Thoracic aorta (tissue), 2 donors: ENCODE measurements around the gene PDE10A. TPM values are rescaled to one million over a fixed set of nuclear protein-coding genes. Genes with fewer than 3 reads are reported as not detected.

Experiments
- ATAC-seq: fragments of 150-250 bp; one replicate; pipeline ENCODE4 v1.8.0; 2017; ENCODE audit warnings: low read depth; ENCODE audit not compliant: insufficient number of reproducible peaks, low FRiP score
- DNase-seq: peaks from one replicate; pipeline ENCODE4 v3.0.0-alpha.2; 2020; ENCODE audit warnings: low spot score
- H3K27ac ChIP-seq, 2 donors: fragments of 200-600 bp; sonication (generic); 1 replicate in 1 of 2; 2 replicates in 1 of 2; pipeline ENCODE4 v1.5.1; 2016; ENCODE audit warnings: mild to moderate bottlenecking in 2 of 2, moderate library complexity in 2 of 2
- H3K27me3 ChIP-seq: fragments of 200-600 bp; sonication (generic); replicated peaks from 2 replicates; pipeline ENCODE4 v1.6.0; 2016; ENCODE audit warnings: mild to moderate bottlenecking; ENCODE audit not compliant: insufficient read depth
- H3K36me3 ChIP-seq: fragments of 200-600 bp; sonication (generic); one replicate; pipeline ENCODE4 v1.5.1; 2016
- H3K4me1 ChIP-seq, 2 donors: fragments of 200-600 bp; sonication (generic); 1 replicate in 1 of 2; 2 replicates in 1 of 2; pipeline versions ENCODE4 v1.5.1 to v1.6.0; 2016; ENCODE audit warnings: low read depth in 2 of 2, mild to moderate bottlenecking in 1 of 2; ENCODE audit not compliant: control insufficient read depth in 1 of 2
- H3K4me3 ChIP-seq: fragments of 200-600 bp; sonication (generic); 2 replicates; pipeline ENCODE4 v1.5.1; 2016; ENCODE audit warnings: mild to moderate bottlenecking
- H3K9me3 ChIP-seq: fragments of 200-600 bp; sonication (generic); 2 replicates; pipeline ENCODE4 v1.5.1; 2016
- CTCF ChIP-seq: fragments of 200-600 bp; sonication (generic); IDR thresholded peaks from one replicate; pipeline ENCODE4 v1.5.1; 2019; ENCODE audit warnings: antibody characterized with exemption
- total RNA-seq, 2 donors: library from RNA; depleted of rRNA; stranded (reverse); fragments of >200 nt; gene quantifications; one replicate each; pipeline versions ENCODE4 v1.1.0 to v1.2.3, GENCODE V29; 2016

Gene PDE10A
- total RNA-seq, 2 donors from 2014 or later, result 7.0 to 20.8 TPM

DNA sequence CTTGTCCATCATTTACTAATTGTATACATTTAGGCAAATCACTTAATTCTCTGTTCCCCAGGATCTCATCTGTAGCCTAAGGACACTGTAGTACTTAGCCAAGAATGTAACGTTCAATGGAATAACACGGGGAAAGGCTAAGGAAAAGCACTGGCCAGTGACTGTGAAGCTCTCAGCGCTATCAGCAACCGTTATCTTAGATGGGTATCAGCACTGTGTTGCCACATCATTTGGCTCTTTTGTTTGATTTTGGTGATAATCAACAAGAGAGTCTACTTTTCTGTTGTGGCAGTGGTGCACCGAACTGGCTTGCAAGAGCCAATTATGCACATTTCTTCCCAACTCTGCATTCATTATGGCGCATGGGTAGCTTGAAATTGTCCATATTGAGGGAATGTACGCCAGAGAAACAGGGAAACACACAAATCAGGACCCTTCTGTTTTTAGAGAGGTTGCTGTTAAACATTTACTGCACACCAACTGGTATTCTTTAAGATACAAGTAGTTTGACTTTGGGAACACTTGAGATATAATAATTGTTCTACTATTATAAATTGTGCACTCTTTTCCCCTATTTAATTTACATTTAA, 259.9 kb downstream of the PDE10A start:
- DNase-seq, result no peak
- no peak for TF ChIP-seq CTCF
- H3K4me3 ChIP-seq, result no peak overlapping the region
- H3K9me3 ChIP-seq, result no peaks in the 10 kb centered on the region
- no peaks in the 10 kb centered on the region for H3K4me1 ChIP-seq
- no peak for ATAC-seq
- no peak overlapping the region for H3K27ac ChIP-seq
- H3K27me3 ChIP-seq, result no peaks in the 10 kb centered on the region
- H3K36me3 ChIP-seq, result no peaks in the 10 kb centered on the region

- H3K4me3 ChIP-seq, result no peak overlapping the region
- H3K27me3 ChIP-seq, result no peaks in the 10 kb centered on the region
- no peaks in the 10 kb centered on the region for H3K9me3 ChIP-seq
- no peak for TF ChIP-seq CTCF
- H3K36me3 ChIP-seq, result no peaks in the 10 kb centered on the region
- no peak overlapping the region for H3K27ac ChIP-seq
- DNase-seq (no peak), ATAC-seq (no peak)
- H3K4me1 ChIP-seq, result no peaks in the 10 kb centered on the region
Observed at GRCh38 chr6:165401092-165401491, 261.9 kb downstream of the PDE10A start.

GRCh38 chr6:165390475-165390874, 272.6 kb downstream of the PDE10A start:
- no peak for ATAC-seq
- H3K4me1 ChIP-seq, result no peaks in the 10 kb centered on the region
- H3K27ac ChIP-seq, result no peak overlapping the region
- no peak overlapping the region for H3K4me3 ChIP-seq
- H3K36me3 ChIP-seq, result no peaks in the 10 kb centered on the region
- no peaks in the 10 kb centered on the region for H3K27me3 ChIP-seq
- TF ChIP-seq CTCF, result no peak
- DNase-seq, result no peak
- H3K9me3 ChIP-seq, result no peaks in the 10 kb centered on the region

DNA sequence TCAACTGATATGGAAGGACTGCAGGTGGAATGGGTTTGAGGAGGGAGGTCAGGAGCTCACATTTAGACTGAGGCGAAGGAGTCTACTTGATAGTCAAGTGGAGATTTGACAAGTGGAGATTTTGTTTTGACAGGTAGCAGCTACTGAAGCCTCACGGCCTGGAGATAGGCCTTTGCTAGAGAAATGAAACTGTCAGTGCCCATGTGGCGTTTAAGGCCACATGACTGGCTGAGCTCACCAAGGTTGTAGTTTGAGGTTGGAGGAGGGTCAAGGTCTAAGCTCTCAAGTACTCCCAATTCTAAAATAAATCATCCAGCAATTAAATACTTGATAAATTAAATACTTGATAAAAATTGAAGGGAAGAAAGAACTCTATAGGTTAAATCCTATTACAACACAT, 273.5 kb downstream of the PDE10A start:
- TF ChIP-seq CTCF, result no peak
- ATAC-seq (no peak), DNase-seq (no peak)
- no peaks in the 10 kb centered on the region for H3K36me3 ChIP-seq
- no peaks in the 10 kb centered on the region for H3K9me3 ChIP-seq
- no peak overlapping the region for H3K27ac ChIP-seq
- H3K4me3 ChIP-seq, result no peak overlapping the region
- no peaks in the 10 kb centered on the region for H3K4me1 ChIP-seq
- H3K27me3 ChIP-seq, result no peaks in the 10 kb centered on the region

DNA sequence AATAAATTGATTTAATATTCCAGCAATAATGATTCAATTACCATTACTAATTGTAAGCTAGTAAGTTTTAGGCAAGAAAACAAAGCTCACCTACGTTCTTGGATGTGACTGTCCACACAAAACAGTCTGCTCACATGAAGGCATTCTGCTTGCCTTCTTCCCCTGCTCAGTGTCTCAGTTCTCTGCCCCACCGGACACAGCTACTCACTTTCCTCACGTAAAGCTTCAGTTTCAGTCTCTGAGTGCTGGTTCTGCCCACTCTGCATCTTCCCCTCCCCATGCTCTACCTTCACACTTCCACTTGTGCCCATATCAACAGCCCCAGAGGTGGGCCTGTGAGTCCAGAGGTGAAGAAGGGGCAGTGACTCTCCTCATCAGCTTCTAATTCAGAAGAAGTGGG, 279.7 kb downstream of the PDE10A start:
- no peaks in the 10 kb centered on the region for H3K4me1 ChIP-seq
- no peak overlapping the region for H3K4me3 ChIP-seq
- no peak overlapping the region for H3K27ac ChIP-seq
- no peak for DNase-seq
- H3K36me3 ChIP-seq, result no peaks in the 10 kb centered on the region
- H3K9me3 ChIP-seq, result no peaks in the 10 kb centered on the region
- ATAC-seq, result no peak
- no peaks in the 10 kb centered on the region for H3K27me3 ChIP-seq
- no peak for TF ChIP-seq CTCF
